H9 (cell line): ENCODE data around the gene SUN2. TPM values are rescaled to one million over a fixed set of nuclear protein-coding genes. Genes with fewer than 3 reads are reported as not detected.

Experiments used
- DNase-seq: peaks from one replicate; pipeline ENCODE4 v3.0.0-alpha.2; 2017
- H2AFZ ChIP-seq: one replicate; pipeline ENCODE4 v1.6.1; 2013; ENCODE audit warnings: mild to moderate bottlenecking, low read length, control low read depth, moderate library complexity
- H2AK5ac ChIP-seq: 2 replicates; pipeline ENCODE4 v1.6.1; 2013; ENCODE audit warnings: low read length, control low read depth, mixed read lengths; ENCODE audit not compliant: insufficient read length
- H2BK120ac ChIP-seq: one replicate; pipeline ENCODE4 v1.6.1; 2013; ENCODE audit warnings: low read depth, mild to moderate bottlenecking, low read length, control low read depth, inconsistent platforms; ENCODE audit not compliant: poor library complexity, severe bottlenecking
- H2BK12ac ChIP-seq: 2 replicates; pipeline ENCODE4 v1.6.1; 2013; ENCODE audit warnings: low read length, control low read depth, mixed read lengths, low read depth; ENCODE audit not compliant: insufficient read length
- H2BK15ac ChIP-seq: 2 replicates; pipeline ENCODE4 v1.6.1; 2013; ENCODE audit warnings: low read depth, low read length, control low read depth
- H2BK20ac ChIP-seq: one replicate; pipeline ENCODE4 v1.6.1; 2013; ENCODE audit warnings: low read depth, mild to moderate bottlenecking, low read length, control low read depth, inconsistent platforms; ENCODE audit not compliant: poor library complexity, severe bottlenecking
- H2BK5ac ChIP-seq: 2 replicates; pipeline ENCODE4 v1.6.1; 2013; ENCODE audit warnings: low read length, control low read depth, mixed read lengths; ENCODE audit not compliant: insufficient read length
- H3K14ac ChIP-seq: 2 replicates; pipeline ENCODE4 v1.6.1; 2013; ENCODE audit warnings: low read length, control low read depth; ENCODE audit not compliant: insufficient read depth
- H3K18ac ChIP-seq: 2 replicates; pipeline ENCODE4 v1.6.1; 2013; ENCODE audit warnings: low read depth, mild to moderate bottlenecking, mixed read lengths, low read length, control low read depth; ENCODE audit not compliant: insufficient read length
- H3K23ac ChIP-seq: 2 replicates; pipeline ENCODE4 v1.6.1; 2013; ENCODE audit warnings: low read length, control low read depth, mixed read lengths, low read depth; ENCODE audit not compliant: insufficient read length
- H3K23me2 ChIP-seq: 2 replicates; pipeline ENCODE4 v1.6.1; 2013; ENCODE audit warnings: low read depth, mild to moderate bottlenecking, mixed read lengths, low read length, control low read depth; ENCODE audit not compliant: insufficient read length, poor library complexity, severe bottlenecking
- H3K27ac ChIP-seq: 2 replicates; pipeline ENCODE4 v1.5.1; 2013; ENCODE audit warnings: low read length, control low read depth, mixed read lengths, low read depth; ENCODE audit not compliant: insufficient read length
- H3K27me3 ChIP-seq: 2 replicates; pipeline ENCODE4 v1.6.1; 2013; ENCODE audit warnings: low read length, control low read depth, inconsistent platforms; ENCODE audit not compliant: insufficient read depth
- H3K4ac ChIP-seq: 2 replicates; pipeline ENCODE4 v1.6.1; 2013; ENCODE audit warnings: low read depth, mild to moderate bottlenecking, control low read depth, inconsistent platforms, low read length, moderate library complexity
- H3K4me1 ChIP-seq: 2 replicates; pipeline ENCODE4 v1.6.1; 2013; ENCODE audit warnings: low read length, control low read depth, inconsistent platforms; ENCODE audit not compliant: insufficient read depth
- H3K4me2 ChIP-seq: 2 replicates; pipeline ENCODE4 v1.6.1; 2013; ENCODE audit warnings: low read length, control low read depth, mixed read lengths; ENCODE audit not compliant: insufficient read length, insufficient read depth
- H3K56ac ChIP-seq: 2 replicates; pipeline ENCODE4 v1.6.1; 2013; ENCODE audit warnings: low read depth, mild to moderate bottlenecking, mixed read lengths, low read length, control low read depth; ENCODE audit not compliant: insufficient read length
- H3K79me1 ChIP-seq: 2 replicates; pipeline ENCODE4 v1.6.1; 2013; ENCODE audit warnings: low read depth, mild to moderate bottlenecking, moderate library complexity, low read length, control low read depth, inconsistent platforms; ENCODE audit not compliant: insufficient read depth, poor library complexity, severe bottlenecking
- H3K79me2 ChIP-seq: 2 replicates; pipeline ENCODE4 v1.6.1; 2013; ENCODE audit warnings: low read length, control low read depth, inconsistent platforms; ENCODE audit not compliant: insufficient read depth
- H3K9ac ChIP-seq: 2 replicates; pipeline ENCODE4 v1.6.1; 2013; ENCODE audit warnings: low read length, control low read depth, mixed read lengths; ENCODE audit not compliant: insufficient read length; ENCODE audit errors: extremely low read depth
- H3K9me3 ChIP-seq: one replicate; pipeline ENCODE4 v1.6.1; 2013; ENCODE audit warnings: low read depth, low read length, inconsistent platforms; ENCODE audit not compliant: control insufficient read depth
- H3T11ph ChIP-seq: one replicate; pipeline ENCODE4 v1.6.1; 2013; ENCODE audit warnings: mild to moderate bottlenecking, low read length, control low read depth, inconsistent platforms
- H4K20me1 ChIP-seq: one replicate; pipeline ENCODE4 v1.6.1; 2013; ENCODE audit not compliant: control insufficient read depth, insufficient read length, insufficient read depth
- H4K5ac ChIP-seq: 2 replicates; pipeline ENCODE4 v1.6.1; 2013; ENCODE audit warnings: low read depth, mild to moderate bottlenecking, mixed read lengths, low read length, control low read depth; ENCODE audit not compliant: insufficient read length
- H4K8ac ChIP-seq: replicated peaks from 2 replicates; pipeline ENCODE4 v1.6.1; 2013; ENCODE audit warnings: low read length, control low read depth, mixed read lengths, low read depth; ENCODE audit not compliant: insufficient read length
- H4K91ac ChIP-seq: 2 replicates; pipeline ENCODE4 v1.6.1; 2013; ENCODE audit warnings: low read depth, mild to moderate bottlenecking, moderate library complexity, mixed read lengths, low read length, control low read depth; ENCODE audit not compliant: insufficient read length
- H3K27ac Mint-ChIP-seq, 3 experiments: 2 replicates in 2 of 3; 3 replicates in 1 of 3; pipeline ENCODE4 v1.8.0; 2020 to 2021; ENCODE audit warnings: mixed read lengths in 3 of 3, mild to moderate bottlenecking in 1 of 3, moderate library complexity in 1 of 3
- H3K27me3 Mint-ChIP-seq: 2 replicates; pipeline ENCODE4 v1.8.0; 2021; ENCODE audit warnings: low read depth, mild to moderate bottlenecking, moderate library complexity, mixed read lengths
- H3K36me3 Mint-ChIP-seq, 3 experiments: 2 replicates in 2 of 3; 3 replicates in 1 of 3; pipeline ENCODE4 v1.8.0; 2020 to 2021; ENCODE audit warnings: low read depth in 3 of 3, mixed read lengths in 3 of 3; ENCODE audit not compliant: insufficient read depth in 1 of 3
- H3K4me1 Mint-ChIP-seq, 2 experiments: 2 replicates each; pipeline ENCODE4 v1.8.0; 2020; ENCODE audit warnings: mixed read lengths in 2 of 2
- H3K4me3 Mint-ChIP-seq, 2 experiments: 2 replicates in 1 of 2; 3 replicates in 1 of 2; pipeline ENCODE4 v1.8.0; 2020 to 2021; ENCODE audit warnings: mild to moderate bottlenecking in 2 of 2, mixed read lengths in 2 of 2, moderate library complexity in 1 of 2
- H3K9me3 Mint-ChIP-seq, 2 experiments: 2 replicates in 1 of 2; 3 replicates in 1 of 2; pipeline ENCODE4 v1.8.0; 2020; ENCODE audit warnings: mild to moderate bottlenecking in 2 of 2, mixed read lengths in 2 of 2, moderate library complexity in 1 of 2
- CTCF ChIP-seq: fragments of 200-600 bp; sonication (generic); conservative IDR thresholded peaks from 3 replicates; pipeline ENCODE4 v1.8.0; 2021; ENCODE audit warnings: antibody characterized with exemption, mild to moderate bottlenecking
- WGBS: extraction: QIAGEN DNeasy Blood & Tissue Kit; methylation state at CpG from one replicate; pipeline ENCODE4 v1.1.7; 2013; ENCODE audit warnings: missing lambda C conversion rate, low lambda C conversion rate, mixed read lengths; ENCODE audit not compliant: insufficient read length; ENCODE audit errors: extremely low coverage; 5-methylcytosine and 5-hydroxymethylcytosine counted together
- total RNA-seq: library from RNA; stranded (reverse); gene quantifications from 2 replicates; pipeline ENCODE4 v1.2.1, GENCODE V29; 2021

SUN2 gene
- total RNA-seq, 1 experiment from 2014 or later, result 12.0 TPM

DNA sequence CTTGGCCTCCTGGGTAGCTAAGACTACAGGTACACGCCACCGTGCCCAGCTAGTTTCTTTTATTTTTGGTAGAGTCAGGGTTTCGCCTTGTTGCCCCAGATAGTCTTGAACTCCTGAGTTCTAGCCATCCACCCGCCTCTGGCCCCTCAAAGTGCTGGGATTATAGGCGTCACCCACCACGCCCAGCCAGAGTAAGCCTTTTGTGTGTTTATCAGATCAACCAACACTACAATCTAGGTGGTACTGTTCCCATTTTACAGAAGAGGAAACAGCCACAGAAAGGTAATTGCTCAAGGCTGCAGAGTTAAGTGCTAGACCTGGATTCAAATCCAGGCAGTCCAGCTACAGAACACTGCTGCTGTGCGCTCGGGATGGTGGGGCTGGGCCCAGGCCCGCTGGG is 70.9 kb downstream of the SUN2 start:
- no peak overlapping the region; a peak in 1 of 7 replicates for H3K27ac Mint-ChIP-seq
- no peak overlapping the region for H4K91ac ChIP-seq
- H4K20me1 ChIP-seq, result no peaks in the 10 kb centered on the region
- H2AFZ ChIP-seq, result no peak overlapping the region
- DNase-seq, result no peak
- no peak overlapping the region for H4K5ac ChIP-seq
- H2BK12ac ChIP-seq, result no peak overlapping the region
- no peak overlapping the region for H3K56ac ChIP-seq
- peaks cover 10 to 14% of the 10 kb centered on the region in 2 experiments for H3K4me1 Mint-ChIP-seq
- WGBS, result no CpG with 5 or more reads among the region's 9 CpGs
- H3K9me3 Mint-ChIP-seq, result peaks cover 21 to 22% of the 10 kb centered on the region in 2 experiments
- no peak overlapping the region for H3K27ac ChIP-seq
- H4K8ac ChIP-seq, result no peak overlapping the region
- H3K23me2 ChIP-seq, result peaks cover 5% of the 10 kb centered on the region
- H3T11ph ChIP-seq, result no peak overlapping the region
- H3K27me3 Mint-ChIP-seq, result no peaks in the 10 kb centered on the region
- H3K79me1 ChIP-seq, result peaks cover 2% of the 10 kb centered on the region
- no peak overlapping the region for H3K4me2 ChIP-seq
- no peak overlapping the region for H3K18ac ChIP-seq
- no peaks in the 10 kb centered on the region for H3K27me3 ChIP-seq
- H2BK5ac ChIP-seq, result no peak overlapping the region
- H2BK20ac ChIP-seq, result no peak overlapping the region
- H3K14ac ChIP-seq, result no peak overlapping the region
- no peak overlapping the region for H3K9ac ChIP-seq
- H2BK120ac ChIP-seq, result no peak overlapping the region
- TF ChIP-seq CTCF, result no peak
- H3K79me2 ChIP-seq, result peaks cover 2% of the 10 kb centered on the region; the same call in 1 of the 2 replicates
- no peaks in the 10 kb centered on the region for H3K4me1 ChIP-seq
- H3K23ac ChIP-seq, result no peak overlapping the region
- H3K4me3 Mint-ChIP-seq, result no peak overlapping the region; a peak in 1 of 5 replicates
- H2AK5ac ChIP-seq, result no peak overlapping the region
- H3K36me3 Mint-ChIP-seq, result peaks cover 37 to 82% (median 70%) of the 10 kb centered on the region in 3 experiments
- peaks cover 5% of the 10 kb centered on the region for H3K9me3 ChIP-seq
- no peak overlapping the region for H3K4ac ChIP-seq
- H2BK15ac ChIP-seq, result no peak overlapping the region

Other genes with a start within 250 kb of the SUN2 start
- gene DDX17, start 249.7 kb downstream of the SUN2 start, total RNA-seq, result 529 and 538 TPM in 2 replicates
- 6.1 and 6.8 TPM in 2 replicates for gene DMC1, start 185.8 kb downstream of the SUN2 start, total RNA-seq
- gene FAM227A, start 99.6 kb downstream of the SUN2 start, total RNA-seq, result 3.6 and 4.2 TPM in 2 replicates
- gene CBY1, start 99.4 kb downstream of the SUN2 start, total RNA-seq, result 24.8 and 26.6 TPM in 2 replicates
- 128 TPM in 2 replicates for gene TOMM22, start 74.0 kb downstream of the SUN2 start, total RNA-seq
- 18.3 and 19.2 TPM in 2 replicates for gene JOSD1, start 55.1 kb downstream of the SUN2 start, total RNA-seq
- 108 TPM in 2 replicates for gene GTPBP1, start 50.1 kb downstream of the SUN2 start, total RNA-seq
- gene DNAL4, start 38.1 kb upstream of the SUN2 start, total RNA-seq, result 8.3 and 8.9 TPM in 2 replicates
- gene NPTXR, start 88.0 kb upstream of the SUN2 start, total RNA-seq, result 7.8 and 8.1 TPM in 2 replicates
- gene CBX6, start 116.2 kb upstream of the SUN2 start, total RNA-seq, result 31.4 and 32.8 TPM in 2 replicates
- not detected in 2 replicates for gene APOBEC3A, start 201.6 kb upstream of the SUN2 start, total RNA-seq
- gene APOBEC3B, start 226.3 kb upstream of the SUN2 start, total RNA-seq, result 28.1 and 29.0 TPM in 2 replicates